Measurements from ENCODE around the gene CALHM2.

The CALHM2 gene

GRCh38 chr10:103498936-103499638 is 46.9 kb upstream of the CALHM2 start:
- TF ChIP-seq, protein P1, sequence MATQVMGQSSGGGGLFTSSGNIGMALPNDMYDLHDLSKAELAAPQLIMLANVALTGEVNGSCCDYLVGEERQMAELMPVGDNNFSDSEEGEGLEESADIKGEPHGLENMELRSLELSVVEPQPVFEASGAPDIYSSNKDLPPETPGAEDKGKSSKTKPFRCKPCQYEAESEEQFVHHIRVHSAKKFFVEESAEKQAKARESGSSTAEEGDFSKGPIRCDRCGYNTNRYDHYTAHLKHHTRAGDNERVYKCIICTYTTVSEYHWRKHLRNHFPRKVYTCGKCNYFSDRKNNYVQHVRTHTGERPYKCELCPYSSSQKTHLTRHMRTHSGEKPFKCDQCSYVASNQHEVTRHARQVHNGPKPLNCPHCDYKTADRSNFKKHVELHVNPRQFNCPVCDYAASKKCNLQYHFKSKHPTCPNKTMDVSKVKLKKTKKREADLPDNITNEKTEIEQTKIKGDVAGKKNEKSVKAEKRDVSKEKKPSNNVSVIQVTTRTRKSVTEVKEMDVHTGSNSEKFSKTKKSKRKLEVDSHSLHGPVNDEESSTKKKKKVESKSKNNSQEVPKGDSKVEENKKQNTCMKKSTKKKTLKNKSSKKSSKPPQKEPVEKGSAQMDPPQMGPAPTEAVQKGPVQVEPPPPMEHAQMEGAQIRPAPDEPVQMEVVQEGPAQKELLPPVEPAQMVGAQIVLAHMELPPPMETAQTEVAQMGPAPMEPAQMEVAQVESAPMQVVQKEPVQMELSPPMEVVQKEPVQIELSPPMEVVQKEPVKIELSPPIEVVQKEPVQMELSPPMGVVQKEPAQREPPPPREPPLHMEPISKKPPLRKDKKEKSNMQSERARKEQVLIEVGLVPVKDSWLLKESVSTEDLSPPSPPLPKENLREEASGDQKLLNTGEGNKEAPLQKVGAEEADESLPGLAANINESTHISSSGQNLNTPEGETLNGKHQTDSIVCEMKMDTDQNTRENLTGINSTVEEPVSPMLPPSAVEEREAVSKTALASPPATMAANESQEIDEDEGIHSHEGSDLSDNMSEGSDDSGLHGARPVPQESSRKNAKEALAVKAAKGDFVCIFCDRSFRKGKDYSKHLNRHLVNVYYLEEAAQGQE (IDR thresholded peaks at IDR 0.05; ENCODE audit: insufficient read depth in 1 of 2, low read depth in 2 of 2, low read length in 2 of 2): no peak
- TF ChIP-seq TAF1 (IDR thresholded peaks at IDR 0.05; ENCODE audit: borderline replicate concordance, insufficient read depth, low read length): no peak

DNA sequence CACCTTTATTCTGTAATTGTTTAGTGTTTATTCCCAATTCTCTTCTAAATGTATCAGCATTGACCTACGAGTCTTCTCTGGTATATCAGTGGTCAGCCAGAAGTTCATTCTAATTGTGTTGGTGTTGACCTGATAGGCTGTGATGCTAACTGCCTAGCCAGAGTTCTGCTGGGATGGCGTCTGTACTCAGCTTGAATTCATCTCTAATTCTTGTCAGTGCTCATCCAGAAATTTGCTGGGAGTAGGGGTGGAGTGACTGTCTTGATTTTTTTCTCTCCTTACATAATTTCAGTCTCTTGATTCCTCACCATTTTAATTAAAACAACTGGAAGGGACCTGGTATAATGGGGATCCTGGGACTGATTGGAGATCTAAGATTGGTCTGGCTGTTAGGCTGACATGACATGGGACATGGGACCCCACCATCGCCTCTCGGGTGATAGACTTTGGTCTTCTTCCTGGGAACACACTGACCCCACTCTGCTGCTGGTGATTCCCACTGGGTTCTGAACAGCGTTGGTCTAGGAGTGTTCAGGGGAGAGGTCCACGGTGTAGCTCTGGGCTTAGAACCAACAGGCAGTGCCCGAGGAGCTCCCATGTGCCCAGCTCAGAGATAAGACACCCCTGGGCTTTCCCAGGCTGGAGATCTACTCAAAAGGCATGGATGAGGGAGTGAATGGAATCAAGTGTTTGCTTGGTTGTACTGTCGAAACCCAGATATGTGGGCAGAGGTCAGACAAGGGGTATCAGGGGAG is 45.2 kb upstream of the CALHM2 start:
- TF ChIP-seq, protein P1 (IDR thresholded peaks at IDR 0.05; ENCODE audit: insufficient read depth in 1 of 2, low read depth in 2 of 2, low read length in 2 of 2): no peak
- no peak for TF ChIP-seq POLR2AphosphoS5 (IDR thresholded peaks at IDR 0.05; ENCODE audit: low read depth, low read length)
- no peak for TF ChIP-seq SIN3A (IDR thresholded peaks at IDR 0.05; ENCODE audit: borderline replicate concordance, insufficient read depth, low read length)
- no peak for TF ChIP-seq FOXP2 (optimal IDR thresholded peaks at IDR 0.05; ENCODE audit: borderline replicate concordance, extremely low read depth, extremely low read length, insufficient read depth)
- no peak for TF ChIP-seq TAF1 (IDR thresholded peaks at IDR 0.05; ENCODE audit: borderline replicate concordance, insufficient read depth, low read length)

DNA sequence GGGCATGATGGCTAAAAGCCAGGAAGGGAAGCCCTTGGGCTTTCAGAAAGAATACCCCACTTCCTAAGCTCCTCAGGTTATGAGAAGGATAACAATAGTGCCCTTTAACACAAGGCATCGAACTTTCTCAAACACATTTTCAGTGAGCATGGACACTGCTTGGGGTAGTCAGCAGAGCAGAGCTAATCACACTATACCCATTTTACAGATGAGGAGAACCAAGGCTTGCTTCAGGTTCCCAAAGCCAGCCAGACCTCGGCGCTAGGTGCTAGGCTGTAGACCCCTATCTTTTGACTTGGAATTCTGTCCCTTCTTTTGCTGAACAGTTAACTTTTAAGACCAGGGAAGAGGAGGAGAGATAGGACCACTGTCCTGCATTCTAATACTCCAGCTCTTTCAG is 43.2 kb upstream of the CALHM2 start:
- TF ChIP-seq TAF1 (IDR thresholded peaks at IDR 0.05; ENCODE audit: borderline replicate concordance, insufficient read depth, low read length) (no peak), POLR2AphosphoS5 (IDR thresholded peaks at IDR 0.05; ENCODE audit: low read depth, low read length) (no peak), SIN3A (IDR thresholded peaks at IDR 0.05; ENCODE audit: borderline replicate concordance, insufficient read depth, low read length) (no peak), FOXP2 (optimal IDR thresholded peaks at IDR 0.05; ENCODE audit: borderline replicate concordance, extremely low read depth, extremely low read length, insufficient read depth) (no peak)
- TF ChIP-seq, protein P1 (IDR thresholded peaks at IDR 0.05; ENCODE audit: insufficient read depth in 1 of 2, low read depth in 2 of 2, low read length in 2 of 2): no peak

GRCh38 chr10:103493916-103494877 is 42.0 kb upstream of the CALHM2 start:
- TF ChIP-seq, protein P1 (IDR thresholded peaks at IDR 0.05; ENCODE audit: insufficient read depth in 1 of 2, low read depth in 2 of 2, low read length in 2 of 2): no peak
- TF ChIP-seq FOXP2 (optimal IDR thresholded peaks at IDR 0.05; ENCODE audit: borderline replicate concordance, extremely low read depth, extremely low read length, insufficient read depth) (no peak), POLR2AphosphoS5 (IDR thresholded peaks at IDR 0.05; ENCODE audit: low read depth, low read length) (no peak), SIN3A (IDR thresholded peaks at IDR 0.05; ENCODE audit: borderline replicate concordance, insufficient read depth, low read length) (no peak), TAF1 (IDR thresholded peaks at IDR 0.05; ENCODE audit: borderline replicate concordance, insufficient read depth, low read length) (no peak)
